Activated naive CD4-positive, alpha-beta T cell (primary cell): ENCODE data around the gene PFKFB4.
"Not testable (repeated sequence)": the region's sequence is repeated elsewhere in the genome, so short reads cannot be mapped to it uniquely, and the experiment has no call there.

Experiments
- DNase-seq, 4 experiments: peaks; one replicate each; lab custom pipeline; 2025; lab: John Stamatoyannopoulos, UW

PFKFB4 gene

DNA sequence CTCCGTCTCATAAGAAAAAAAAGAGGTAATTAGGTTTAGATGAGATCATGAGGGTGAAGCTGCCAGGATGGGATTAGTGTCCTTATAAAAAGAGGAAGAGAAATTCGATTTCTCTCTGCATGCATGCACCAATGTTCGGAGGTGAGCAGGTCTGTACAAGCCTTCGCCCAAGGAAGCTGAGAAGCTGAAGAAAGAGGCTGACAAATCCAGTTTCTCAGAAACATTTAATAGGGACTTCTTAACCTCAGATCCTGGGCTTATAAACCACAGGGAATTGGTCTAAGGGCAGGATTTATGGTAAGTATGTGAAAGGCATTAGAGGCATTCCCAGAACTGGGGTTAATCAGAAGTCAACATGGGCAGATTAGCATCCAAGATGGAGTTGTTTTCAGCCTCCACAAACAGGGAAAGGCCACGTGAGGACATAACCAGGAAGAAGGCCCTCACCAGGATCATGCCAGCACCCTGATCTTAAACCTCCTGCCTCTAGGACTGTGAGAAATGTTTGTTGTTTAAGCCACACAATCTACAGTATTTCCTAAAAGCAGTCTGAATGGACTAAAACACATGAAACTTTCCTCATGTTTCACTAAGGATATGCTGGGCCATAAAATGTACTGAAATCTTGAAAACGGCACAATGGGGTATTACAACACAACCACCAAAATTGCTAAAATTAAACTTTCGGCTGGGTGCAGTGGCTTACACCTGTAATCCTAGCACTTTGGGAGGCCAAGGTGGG lies 64.0 kb downstream of the PFKFB4 start:
- no peak for DNase-seq

DNA sequence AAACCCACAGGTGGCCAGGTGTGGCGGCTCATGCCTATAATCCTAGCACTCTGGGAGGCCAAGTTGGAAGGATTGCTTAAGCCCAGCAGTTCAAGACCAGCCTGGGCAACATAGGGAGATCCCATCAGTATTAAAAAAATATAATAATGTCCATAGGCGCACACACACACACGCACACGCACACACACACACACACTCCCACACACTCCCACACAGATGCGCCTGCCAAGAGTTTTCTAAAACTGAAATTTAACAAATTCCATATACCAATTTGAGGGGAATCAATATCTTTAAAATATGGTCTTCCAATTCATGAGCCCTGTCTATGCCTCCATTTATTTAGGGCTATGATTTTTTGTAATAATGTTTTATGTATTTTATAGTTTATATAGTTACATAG lies 69.7 kb downstream of the PFKFB4 start:
- DNase-seq = no peak

DNA sequence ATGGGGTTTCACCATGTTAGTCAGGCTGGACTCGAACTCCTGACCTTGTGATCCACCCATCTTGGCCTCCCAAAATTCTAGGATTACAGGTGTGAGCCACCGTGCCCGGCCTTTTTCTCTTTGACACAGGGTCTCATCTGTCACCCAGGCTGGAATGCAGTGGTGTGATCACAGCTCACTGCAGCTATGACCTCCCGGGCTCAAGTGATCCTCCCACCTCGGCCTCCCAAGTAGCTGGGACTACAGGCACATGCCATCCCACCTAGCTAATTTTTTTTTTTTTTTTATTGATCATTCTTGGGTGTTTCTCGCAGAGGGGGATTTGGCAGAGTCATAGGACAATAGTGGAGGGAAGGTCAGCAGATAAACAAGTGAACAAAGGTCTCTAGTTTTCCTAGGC lies 73.8 kb downstream of the PFKFB4 start:
- not testable (repeated sequence) for DNase-seq

DNA sequence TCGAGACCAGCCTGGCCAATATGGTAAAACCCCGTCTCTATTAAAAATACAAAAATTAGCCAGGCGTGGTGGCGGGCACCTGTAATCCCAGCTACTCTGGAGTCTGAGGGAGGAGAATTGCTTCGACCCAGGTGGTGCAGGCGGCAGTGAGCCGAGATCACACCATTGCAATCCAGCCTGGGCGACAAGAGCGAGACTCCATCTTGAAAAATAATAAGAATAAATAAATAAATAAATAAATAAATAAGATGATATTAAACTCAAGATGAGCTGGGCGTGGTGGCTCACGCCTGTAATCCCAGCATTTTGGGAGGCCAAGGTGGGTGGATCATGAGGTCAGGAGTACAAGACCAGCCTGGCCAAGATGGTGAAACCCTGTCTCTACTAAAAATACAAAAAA lies 75.7 kb downstream of the PFKFB4 start:
- not testable (repeated sequence) for DNase-seq

DNA sequence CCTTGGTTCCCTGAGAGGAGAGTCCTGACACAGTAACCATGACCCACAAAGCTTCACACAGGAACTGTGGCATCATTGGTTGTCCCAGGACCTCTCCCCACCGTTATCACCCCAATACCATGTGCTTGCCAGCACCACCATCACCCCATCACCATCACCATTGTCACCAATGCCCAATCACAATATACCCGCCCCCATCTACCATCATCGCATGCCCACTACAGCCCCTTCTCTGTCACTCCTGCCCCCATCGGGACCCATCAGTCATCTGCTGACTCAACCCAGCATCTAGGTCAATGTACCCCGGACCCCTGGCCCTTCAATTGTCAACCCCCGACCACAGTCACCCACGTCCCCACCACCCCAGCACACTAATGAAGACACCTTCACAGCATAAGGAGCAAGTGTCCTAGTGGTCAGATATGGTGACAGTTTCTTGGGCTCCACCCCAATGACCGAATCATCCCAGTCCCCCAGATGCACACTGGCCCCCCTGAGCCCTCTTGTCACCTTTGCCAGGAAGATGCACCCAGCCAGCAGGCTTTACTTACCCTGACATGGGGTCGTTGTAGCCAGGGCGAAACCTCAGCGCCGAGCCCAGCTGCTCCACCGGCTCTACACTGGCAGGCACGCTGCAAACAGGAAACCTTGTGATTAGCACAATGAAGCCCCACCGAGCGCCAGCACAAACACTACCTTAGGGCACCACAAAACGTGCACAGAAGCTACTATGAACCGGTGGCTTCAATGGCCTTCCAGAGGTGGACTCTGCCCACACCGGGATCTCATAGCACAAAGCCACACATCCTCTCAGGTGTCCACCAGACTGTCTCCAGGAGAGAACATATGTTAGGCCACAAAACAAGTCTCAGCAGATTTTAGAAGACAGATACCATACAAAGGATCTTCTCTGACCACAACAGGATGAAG lies 77.7 kb downstream of the PFKFB4 start:
- DNase-seq = peak in 2 of 4 experiments; percentile 49 to 56

DNA sequence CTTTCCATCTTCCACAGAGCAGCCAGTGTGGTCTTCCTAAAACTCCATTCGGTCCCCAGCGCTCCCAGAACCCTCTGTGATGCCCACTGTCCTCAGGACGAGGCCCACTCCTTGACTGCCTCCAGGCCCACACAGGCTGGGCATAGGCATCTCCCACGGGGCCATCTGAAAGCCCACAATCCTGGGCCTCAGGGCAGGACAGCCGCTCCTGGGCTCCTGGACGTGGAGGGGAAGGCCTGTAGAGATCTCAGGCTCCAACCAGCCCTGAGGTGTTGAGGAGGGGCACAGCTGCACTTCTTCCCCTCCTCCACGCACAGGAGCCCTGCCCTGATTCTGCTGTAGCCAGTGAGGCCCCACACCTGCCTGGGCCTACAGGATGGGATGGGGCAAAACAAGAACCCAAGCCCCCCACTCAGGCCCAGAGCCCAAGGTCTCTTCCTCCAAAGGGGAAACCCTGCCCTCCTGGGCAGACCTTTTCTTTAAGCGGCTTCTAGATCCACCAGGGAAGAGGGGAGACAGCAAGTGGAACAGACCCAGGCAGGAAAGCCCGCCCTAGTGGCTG lies 78.6 kb downstream of the PFKFB4 start:
- DNase-seq = no peak

DNA sequence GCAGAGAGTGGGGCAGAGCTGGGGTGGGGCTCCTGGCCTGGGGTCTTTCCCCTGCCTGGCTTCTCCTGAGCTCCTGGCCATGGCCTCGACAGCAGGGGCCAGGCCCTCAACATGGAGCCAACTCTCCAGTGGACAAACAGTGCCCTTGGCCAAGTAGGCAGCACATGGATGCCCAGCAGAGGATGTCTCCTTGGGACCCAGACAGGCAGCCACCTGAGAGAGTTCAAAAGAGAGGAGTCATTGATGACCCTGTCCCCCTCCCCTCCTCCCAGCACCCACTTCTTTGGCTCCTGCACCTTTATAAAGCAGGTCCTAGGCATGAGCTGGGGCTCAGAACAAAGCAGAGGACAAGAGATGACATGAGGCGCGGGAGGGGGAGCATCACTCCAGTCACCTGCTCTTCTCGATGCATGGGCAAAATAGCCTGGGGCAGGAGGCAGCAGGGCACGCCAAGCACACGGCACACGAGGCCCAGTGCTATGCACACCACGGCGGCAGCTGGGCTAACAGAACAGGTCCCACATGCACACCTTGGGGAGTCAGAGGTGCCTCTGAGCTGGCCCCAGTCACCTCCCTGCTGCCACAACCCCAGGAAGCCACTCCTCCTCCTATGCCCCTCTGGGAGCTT lies 80.1 kb downstream of the PFKFB4 start:
- DNase-seq = no peak

DNA sequence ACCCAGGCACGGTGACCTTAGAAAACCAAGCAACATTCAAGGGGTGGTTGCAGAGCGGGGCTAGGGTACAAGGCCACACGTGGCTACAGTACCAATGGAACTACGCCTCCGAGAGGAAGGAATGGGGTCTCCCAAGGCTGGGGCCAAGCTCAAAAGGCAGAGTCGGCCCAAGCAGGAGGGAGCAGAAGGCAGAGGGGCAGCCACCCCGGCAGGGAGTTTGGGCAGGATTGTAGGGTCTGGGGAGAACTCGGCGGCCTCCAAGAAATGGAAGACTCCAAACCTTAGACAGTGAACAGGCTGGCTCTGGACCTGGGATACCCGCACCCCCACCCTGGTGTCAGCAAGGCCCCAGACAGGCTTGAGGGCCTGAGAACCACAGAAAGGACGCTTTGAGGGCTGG lies 81.4 kb downstream of the PFKFB4 start:
- DNase-seq = no peak

DNA sequence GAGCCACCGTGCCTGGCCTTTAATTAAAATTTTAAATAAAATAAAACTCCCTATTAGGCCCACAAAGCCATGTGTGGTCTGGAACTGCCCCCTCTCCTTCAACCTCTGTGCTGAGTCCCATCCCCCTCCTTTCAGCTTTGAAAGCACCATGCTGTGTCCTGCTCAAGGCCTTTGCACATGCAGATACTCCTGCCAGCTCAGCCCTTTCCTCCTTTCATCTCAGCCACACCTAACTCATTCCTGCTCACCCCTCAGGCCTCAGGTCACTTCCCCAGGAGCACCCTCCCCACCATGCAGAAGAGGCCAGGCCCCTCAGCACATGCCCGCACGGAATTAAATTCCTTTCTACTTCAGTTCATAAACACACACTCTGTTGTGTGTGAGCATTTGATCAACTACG lies 82.0 kb downstream of the PFKFB4 start:
- DNase-seq = no peak

DNA sequence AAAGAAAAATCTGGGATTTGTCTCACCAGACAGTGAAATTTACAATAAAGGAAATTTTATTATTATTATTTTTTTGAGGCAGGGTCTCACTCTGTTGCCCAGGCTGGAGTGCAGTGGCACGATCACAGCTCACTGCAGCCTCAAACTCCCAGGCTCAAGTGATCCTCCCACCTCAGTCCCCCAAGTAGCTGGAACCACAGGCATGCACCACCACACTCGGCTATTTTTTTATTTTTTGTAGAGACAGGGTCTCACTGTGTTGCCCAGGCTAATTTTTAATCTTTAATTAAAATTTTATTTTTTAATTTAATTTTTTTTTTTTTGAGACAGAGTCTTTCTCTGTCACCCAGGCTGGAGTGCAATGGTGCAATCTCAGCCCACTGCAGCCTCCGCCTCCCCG lies 82.6 kb downstream of the PFKFB4 start:
- not testable (repeated sequence) for DNase-seq

DNA sequence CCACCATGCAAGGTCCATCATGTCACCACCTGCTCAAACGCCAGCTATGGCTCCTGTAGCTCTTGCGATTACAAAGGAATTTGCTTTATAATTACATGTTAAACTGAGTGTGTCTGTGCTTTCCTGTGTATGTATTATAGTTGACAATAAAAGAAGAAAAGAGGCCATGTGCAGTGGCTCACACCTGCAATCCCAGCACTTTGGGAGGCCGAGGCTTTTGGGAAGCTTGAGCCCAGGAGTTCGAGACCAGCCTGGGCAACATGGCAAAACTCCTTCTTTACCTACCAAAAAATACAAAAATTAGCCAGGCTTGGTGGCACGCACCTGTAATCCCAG lies 83.0 kb downstream of the PFKFB4 start:
- DNase-seq = no peak

DNA sequence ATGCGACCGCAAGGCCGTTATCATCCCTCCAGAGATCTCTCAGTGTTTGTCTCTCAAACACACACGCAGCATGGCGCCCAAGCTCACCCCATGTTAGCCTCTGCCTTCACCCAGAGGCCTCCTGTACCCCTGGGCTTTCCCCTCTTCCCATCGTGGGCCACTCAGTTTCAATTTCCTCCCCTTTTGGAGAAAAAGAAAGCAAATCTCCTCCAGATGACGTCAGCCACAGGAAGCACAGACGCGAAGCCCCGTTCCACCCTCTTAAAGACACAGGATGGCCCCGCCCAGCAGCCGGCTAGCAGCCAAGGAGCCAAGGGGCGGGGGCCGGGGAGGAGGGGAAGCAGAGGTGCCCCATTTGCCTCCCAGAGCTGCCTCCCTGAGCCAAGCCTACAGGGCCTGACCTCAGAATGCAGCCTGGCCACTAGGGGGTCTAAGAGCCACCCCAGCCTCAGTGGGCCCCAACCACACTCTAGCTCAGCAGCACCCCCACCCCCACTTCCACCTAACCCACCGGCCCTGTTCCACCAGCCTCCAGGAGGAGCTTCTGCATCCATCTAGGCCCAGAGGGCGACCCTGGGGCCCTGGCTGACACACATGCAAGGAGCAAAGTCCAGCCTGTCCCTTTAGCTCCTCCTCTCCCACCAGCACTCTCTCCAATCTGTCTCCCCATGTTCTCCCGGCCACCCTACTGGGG lies 83.5 kb downstream of the PFKFB4 start:
- DNase-seq = peak; percentile 59 to 94 (median 78)

DNA sequence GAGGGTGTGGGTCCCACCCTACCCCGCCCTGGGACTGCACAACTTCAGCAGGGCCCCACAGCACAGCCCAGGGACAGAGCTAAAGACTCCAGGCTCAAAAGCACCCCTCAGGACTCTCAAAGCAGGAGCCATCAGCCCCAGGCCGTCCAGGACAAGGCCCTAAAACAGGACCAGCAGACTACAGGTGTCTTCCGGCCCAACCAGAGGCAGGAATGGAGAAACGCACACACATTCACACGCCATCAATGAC lies 84.0 kb downstream of the PFKFB4 start:
- DNase-seq = peak in 1 of 4 experiments; percentile 56

DNA sequence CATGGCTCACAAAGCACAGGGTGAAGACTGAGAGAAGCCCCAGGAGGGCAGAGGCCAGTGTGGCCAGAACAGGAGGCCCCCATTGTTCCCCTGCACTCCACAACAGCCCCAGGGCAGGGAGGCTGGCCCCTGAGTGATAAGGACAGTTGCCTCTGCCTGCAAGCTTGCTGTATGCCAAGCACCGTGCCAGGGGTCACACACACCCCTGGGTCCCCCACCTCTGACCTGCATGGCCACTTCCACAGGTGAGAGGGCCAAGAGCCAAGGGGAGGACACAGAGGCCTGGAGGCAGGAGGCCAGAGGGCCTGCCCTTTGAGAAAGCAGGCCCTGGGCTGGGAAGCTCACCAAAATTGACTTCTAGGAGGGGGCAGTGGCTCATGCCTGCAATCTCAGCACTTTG lies 86.3 kb downstream of the PFKFB4 start:
- DNase-seq = no peak

DNA sequence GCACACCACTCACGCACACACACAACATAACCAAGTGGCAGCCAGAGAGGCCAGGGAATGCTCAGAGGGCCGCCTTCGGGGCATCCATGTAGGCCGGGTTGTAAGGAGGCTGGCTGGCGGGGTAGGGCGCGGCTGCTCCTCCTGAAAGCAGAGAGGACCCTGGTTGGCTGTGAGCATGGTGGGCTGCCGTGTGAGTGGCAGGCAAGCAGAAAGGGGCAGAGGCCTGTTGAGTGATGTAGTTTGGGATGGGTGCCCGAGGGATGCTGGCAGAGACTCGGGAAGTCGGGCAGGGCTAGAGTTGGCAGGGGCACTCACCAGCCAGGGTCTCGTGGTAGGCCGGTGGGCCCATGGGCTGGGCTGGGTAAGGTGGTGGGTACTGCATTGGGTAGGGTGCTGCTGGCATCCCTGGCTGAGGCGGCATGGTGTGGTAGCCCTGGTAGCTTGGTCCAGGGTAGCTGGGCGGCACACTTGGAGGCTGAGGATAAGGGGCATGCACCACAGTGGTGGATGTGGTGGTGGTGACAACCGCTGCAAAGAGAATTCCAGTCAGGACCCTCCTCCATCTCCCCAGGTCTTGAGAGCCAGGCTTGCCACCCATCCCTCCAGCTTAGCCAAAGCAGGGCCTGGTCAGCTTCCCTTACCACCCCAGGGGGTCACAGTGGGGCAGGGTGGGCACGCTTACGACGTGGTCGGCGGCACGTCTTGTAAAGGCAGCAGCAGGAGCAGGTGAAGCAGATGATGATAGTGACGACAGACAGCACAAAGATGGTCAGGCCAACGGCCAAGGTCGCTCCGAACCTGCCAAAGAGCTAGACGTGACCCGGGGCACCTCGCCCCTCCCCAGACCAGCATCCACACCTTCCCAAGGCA lies 87.3 kb downstream of the PFKFB4 start:
- no peak for DNase-seq

DNA sequence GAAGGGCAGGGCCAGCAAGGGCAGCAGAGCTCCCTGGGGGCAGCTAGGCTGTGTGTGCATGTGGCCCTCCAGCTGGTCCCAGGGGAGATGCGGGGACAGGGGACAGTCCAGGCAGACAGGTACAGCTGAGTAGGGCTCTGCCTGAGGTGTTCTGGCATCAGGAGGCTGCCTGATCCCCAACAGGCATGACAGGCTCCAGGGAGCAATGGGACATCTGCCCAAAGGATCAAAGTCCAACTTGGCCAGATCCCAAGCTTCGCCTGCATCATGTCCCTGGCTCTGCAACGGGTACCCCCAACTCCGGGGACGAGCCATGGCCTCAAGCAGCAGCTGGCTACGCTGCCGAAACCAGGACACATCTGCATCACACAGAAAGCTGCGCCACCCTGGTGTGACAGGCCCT lies 88.3 kb downstream of the PFKFB4 start:
- DNase-seq = no peak
